Liver (tissue), 3 donors: ENCODE results near the gene U2AF1.
"Not testable (repeated sequence)": the region's sequence is repeated elsewhere in the genome, so short reads cannot be mapped to it uniquely, and the experiment has no call there.

Source experiments
- FOXA1 ChIP-seq: IDR thresholded peaks from 2 replicates; pipeline ENCODE4 v1.6.1; 2016; ENCODE audit warnings: antibody characterized with exemption
- SP1 ChIP-seq: IDR thresholded peaks from 2 replicates; pipeline ENCODE4 v1.6.1; 2018; ENCODE audit warnings: antibody characterized with exemption, mild to moderate bottlenecking
- TAF1 ChIP-seq: conservative IDR thresholded peaks from 2 replicates; pipeline ENCODE4 v1.6.1; 2016; ENCODE audit warnings: antibody characterized with exemption, mild to moderate bottlenecking
- YY1 ChIP-seq: IDR thresholded peaks from 2 replicates; pipeline ENCODE4 v1.6.1; 2016; ENCODE audit warnings: antibody characterized with exemption, mild to moderate bottlenecking
- TF ChIP-seq, protein P1 (sequence below): fragments of 150-350 bp; IDR thresholded peaks from 2 replicates; pipeline ENCODE4 v1.5.1; 2017; ENCODE audit warnings: improper control_type of control experiment, low read depth, low read length; ENCODE audit not compliant: missing input control
- TF ChIP-seq, protein P2 (sequence below): IDR thresholded peaks from 2 replicates; pipeline ENCODE4 v1.6.1; 2016; ENCODE audit warnings: antibody characterized with exemption, mild to moderate bottlenecking
- TF ChIP-seq, protein P3 (sequence below): IDR thresholded peaks from 2 replicates; pipeline ENCODE4 v1.6.1; 2016; ENCODE audit warnings: antibody characterized with exemption
- donor health status: healthy.
- donor health status: healthy.

DNA sequence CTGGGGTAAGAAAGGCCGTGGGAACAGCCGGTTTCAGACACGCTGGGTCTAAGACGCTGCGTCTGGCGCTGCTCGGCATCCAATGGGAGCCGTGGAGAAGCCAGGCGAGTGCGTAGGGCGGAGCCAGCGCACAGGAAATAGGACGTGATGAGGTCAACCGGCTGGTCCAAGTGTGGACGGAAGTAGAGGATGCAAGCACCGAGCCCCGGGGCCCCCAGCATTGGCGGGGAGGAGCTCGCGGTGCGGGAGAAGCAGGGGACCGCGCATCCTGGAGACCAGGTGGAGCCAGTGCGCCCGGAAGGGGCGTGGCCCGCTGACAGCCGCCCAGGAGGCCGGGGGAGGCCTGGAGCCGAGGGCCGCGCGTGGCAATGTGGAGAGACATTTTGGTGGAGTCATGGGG, 46.2 kb upstream of the U2AF1 start:
- TF ChIP-seq FOXA1, YY1, TAF1, SP1: not testable (repeated sequence)
- TF ChIP-seq, protein P1, sequence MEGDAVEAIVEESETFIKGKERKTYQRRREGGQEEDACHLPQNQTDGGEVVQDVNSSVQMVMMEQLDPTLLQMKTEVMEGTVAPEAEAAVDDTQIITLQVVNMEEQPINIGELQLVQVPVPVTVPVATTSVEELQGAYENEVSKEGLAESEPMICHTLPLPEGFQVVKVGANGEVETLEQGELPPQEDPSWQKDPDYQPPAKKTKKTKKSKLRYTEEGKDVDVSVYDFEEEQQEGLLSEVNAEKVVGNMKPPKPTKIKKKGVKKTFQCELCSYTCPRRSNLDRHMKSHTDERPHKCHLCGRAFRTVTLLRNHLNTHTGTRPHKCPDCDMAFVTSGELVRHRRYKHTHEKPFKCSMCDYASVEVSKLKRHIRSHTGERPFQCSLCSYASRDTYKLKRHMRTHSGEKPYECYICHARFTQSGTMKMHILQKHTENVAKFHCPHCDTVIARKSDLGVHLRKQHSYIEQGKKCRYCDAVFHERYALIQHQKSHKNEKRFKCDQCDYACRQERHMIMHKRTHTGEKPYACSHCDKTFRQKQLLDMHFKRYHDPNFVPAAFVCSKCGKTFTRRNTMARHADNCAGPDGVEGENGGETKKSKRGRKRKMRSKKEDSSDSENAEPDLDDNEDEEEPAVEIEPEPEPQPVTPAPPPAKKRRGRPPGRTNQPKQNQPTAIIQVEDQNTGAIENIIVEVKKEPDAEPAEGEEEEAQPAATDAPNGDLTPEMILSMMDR, result not testable (repeated sequence)
- TF ChIP-seq, protein P2, sequence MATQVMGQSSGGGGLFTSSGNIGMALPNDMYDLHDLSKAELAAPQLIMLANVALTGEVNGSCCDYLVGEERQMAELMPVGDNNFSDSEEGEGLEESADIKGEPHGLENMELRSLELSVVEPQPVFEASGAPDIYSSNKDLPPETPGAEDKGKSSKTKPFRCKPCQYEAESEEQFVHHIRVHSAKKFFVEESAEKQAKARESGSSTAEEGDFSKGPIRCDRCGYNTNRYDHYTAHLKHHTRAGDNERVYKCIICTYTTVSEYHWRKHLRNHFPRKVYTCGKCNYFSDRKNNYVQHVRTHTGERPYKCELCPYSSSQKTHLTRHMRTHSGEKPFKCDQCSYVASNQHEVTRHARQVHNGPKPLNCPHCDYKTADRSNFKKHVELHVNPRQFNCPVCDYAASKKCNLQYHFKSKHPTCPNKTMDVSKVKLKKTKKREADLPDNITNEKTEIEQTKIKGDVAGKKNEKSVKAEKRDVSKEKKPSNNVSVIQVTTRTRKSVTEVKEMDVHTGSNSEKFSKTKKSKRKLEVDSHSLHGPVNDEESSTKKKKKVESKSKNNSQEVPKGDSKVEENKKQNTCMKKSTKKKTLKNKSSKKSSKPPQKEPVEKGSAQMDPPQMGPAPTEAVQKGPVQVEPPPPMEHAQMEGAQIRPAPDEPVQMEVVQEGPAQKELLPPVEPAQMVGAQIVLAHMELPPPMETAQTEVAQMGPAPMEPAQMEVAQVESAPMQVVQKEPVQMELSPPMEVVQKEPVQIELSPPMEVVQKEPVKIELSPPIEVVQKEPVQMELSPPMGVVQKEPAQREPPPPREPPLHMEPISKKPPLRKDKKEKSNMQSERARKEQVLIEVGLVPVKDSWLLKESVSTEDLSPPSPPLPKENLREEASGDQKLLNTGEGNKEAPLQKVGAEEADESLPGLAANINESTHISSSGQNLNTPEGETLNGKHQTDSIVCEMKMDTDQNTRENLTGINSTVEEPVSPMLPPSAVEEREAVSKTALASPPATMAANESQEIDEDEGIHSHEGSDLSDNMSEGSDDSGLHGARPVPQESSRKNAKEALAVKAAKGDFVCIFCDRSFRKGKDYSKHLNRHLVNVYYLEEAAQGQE, result not testable (repeated sequence)
- TF ChIP-seq, protein P3, sequence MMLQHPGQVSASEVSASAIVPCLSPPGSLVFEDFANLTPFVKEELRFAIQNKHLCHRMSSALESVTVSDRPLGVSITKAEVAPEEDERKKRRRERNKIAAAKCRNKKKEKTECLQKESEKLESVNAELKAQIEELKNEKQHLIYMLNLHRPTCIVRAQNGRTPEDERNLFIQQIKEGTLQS, result not testable (repeated sequence)
